ENCODE measurements around the gene OR5AK2. TPM values are rescaled to one million over a fixed set of nuclear protein-coding genes. Genes with fewer than 3 reads are reported as not detected.
"Not testable (repeated sequence)": the region's sequence is repeated elsewhere in the genome, so short reads cannot be mapped to it uniquely, and the experiment has no call there.

Gene OR5AK2, protein sequence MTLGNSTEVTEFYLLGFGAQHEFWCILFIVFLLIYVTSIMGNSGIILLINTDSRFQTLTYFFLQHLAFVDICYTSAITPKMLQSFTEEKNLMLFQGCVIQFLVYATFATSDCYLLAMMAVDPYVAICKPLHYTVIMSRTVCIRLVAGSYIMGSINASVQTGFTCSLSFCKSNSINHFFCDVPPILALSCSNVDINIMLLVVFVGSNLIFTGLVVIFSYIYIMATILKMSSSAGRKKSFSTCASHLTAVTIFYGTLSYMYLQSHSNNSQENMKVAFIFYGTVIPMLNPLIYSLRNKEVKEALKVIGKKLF
- total RNA-seq (not detected), polyA plus RNA-seq (not detected)
- long read RNA-seq, donor 1, result 0 reads
- long read RNA-seq, donor 2, result 0 reads

DNA sequence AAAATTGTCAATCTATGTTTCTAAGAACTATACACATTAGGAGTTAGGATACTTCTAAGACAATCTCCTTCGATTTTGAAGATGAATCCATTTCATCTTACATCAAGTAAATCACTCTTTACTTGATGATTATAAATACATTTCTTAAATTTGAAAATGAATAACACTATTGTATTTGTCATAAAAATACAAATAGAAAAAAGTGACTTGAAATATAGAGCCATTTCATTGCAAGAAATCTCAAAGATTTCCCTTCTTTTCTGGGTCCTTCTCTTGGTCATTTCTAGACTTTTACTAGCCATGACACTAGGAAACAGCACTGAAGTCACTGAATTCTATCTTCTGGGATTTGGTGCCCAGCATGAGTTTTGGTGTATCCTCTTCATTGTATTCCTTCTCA is at the start of gene OR5AK2:
TSS of gene OR5AK2 (plus strand) at position 301 of the 400 bp plus-strand sequence. CDS start at position 301, 0 bp downstream.
- DNase-seq, result no peak
- H3K27me3 ChIP-seq (ENCODE audit: control insufficient read depth in 1 of 2, insufficient read depth in 2 of 2, low read length in 1 of 2), result no peaks in the 10 kb centered on the region
- WGBS, 2 donors, result 67 to 70% methylated on average over 1 of the region's 1 CpG
- intact Hi-C loops (cut with DNase I), result no loop called here
- H3K9me3 ChIP-seq (ENCODE audit: control insufficient read depth, low read length), result no peaks in the 10 kb centered on the region
- ATAC-seq (ENCODE audit: low FRiP score), result no peak
- H3K4me1 ChIP-seq (ENCODE audit: control insufficient read depth in 1 of 2, insufficient read depth in 2 of 2, low read length in 2 of 2), result no peaks in the 10 kb centered on the region
- no peak within 1 kb of the TSS for H3K4me3 ChIP-seq (ENCODE audit: low read length in 2 of 2)
- H3K27ac ChIP-seq (ENCODE audit: low read depth in 1 of 2, low read length in 2 of 2), result no peak within 1 kb of the TSS
- no peaks in the 10 kb centered on the region for H3K36me3 ChIP-seq (ENCODE audit: control insufficient read depth in 1 of 2, insufficient read depth in 2 of 2, low read length in 1 of 2)

DNA sequence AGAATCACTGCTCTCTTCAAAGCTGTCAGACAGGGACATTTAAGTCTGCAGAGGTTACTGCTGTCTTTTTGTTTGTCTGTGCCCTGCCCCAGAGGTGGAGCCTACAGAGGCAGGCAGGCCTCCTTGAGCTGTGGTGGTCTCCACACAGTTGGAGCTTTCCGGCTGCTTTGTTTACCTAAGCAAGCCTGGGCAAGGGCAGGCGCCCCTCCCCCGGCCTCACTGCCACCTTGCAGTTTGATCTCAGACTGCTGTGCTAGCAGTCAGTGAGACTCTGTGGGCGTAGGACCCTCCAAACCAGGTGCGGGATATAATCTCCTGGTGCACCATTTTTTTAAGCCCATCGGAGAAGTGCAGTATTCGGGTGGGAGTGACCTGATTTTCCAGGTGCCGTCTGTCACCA is 43.2 kb upstream of the OR5AK2 start:
- H3K4me1 ChIP-seq (ENCODE audit: control insufficient read depth in 1 of 2, insufficient read depth in 2 of 2, low read length in 2 of 2); H3K36me3 ChIP-seq (ENCODE audit: control insufficient read depth in 1 of 2, insufficient read depth in 2 of 2, low read length in 1 of 2); DNase-seq; H3K9me3 ChIP-seq (ENCODE audit: control insufficient read depth, low read length); H3K27ac ChIP-seq (ENCODE audit: low read depth in 1 of 2, low read length in 2 of 2); H3K27me3 ChIP-seq (ENCODE audit: control insufficient read depth in 1 of 2, insufficient read depth in 2 of 2, low read length in 1 of 2); ATAC-seq (ENCODE audit: low FRiP score); intact Hi-C loops (cut with DNase I); H3K4me3 ChIP-seq (ENCODE audit: low read length in 2 of 2): not testable (repeated sequence)
- WGBS, 2 donors, result 81 to 86% methylated on average over 8 of the region's 8 CpGs

DNA sequence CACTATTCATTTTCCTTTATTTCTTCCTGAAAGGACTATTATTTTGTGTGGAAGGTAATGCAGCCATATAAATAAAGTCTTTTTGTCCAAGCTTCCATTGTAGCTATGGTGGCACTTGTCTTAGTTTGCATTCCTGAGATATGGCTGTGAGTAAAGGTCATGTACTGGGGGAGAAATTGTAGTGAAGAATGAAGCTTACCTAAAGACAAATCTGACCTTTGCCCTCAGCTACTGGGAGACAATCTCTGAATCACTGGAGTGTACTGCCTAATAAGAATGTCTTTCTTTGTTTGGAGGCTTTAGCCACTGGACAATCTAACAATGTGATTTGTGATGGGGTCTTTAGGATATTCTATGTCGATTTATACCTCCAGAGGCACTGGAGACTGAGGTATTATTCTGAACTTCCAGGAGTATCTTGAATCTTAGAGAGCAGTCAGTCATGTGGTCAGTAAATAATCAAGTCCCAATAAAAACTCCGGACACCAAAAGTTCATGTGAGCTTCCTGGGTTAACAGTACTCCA is 39.7 kb upstream of the OR5AK2 start:
- Histone ChIP-seq H3K4me1 (ENCODE audit: control insufficient read depth in 1 of 2, insufficient read depth in 2 of 2, low read length in 2 of 2) (no peaks in the 10 kb centered on the region), H3K4me3 (ENCODE audit: low read length in 2 of 2) (no peak overlapping the region), H3K36me3 (ENCODE audit: control insufficient read depth in 1 of 2, insufficient read depth in 2 of 2, low read length in 1 of 2) (no peaks in the 10 kb centered on the region), H3K27ac (ENCODE audit: low read depth in 1 of 2, low read length in 2 of 2) (no peak overlapping the region), H3K9me3 (ENCODE audit: control insufficient read depth, low read length) (peaks cover 2% of the 10 kb centered on the region), H3K27me3 (ENCODE audit: control insufficient read depth in 1 of 2, insufficient read depth in 2 of 2, low read length in 1 of 2) (no peaks in the 10 kb centered on the region)
- intact Hi-C loops (cut with DNase I), result no loop called here
- ATAC-seq (ENCODE audit: low FRiP score) (no peak), DNase-seq (no peak)
- 82 to 83% methylated on average over 2 of the region's 2 CpGs for WGBS, 2 donors

DNA sequence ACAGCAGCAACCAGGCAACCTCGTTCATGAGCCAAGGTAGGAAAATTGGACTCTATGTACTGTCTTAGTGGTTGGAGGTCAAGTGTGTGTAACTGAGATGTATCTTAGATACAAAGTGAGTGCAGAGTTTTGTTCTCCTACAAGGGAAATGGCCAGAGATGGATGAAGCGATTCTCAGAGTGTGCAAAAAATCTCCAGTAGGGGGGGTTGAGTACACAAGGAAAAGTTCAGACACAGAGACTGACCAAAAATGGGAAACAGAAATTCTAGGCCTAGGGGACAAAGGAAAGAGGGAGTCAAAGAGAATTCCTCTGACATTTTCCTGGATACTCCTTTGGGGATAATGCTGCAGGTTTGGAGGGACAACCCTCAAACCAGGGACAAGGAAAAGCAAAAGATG is 38.2 kb upstream of the OR5AK2 start:
- ATAC-seq (ENCODE audit: low FRiP score) (no peak), DNase-seq (no peak)
- H3K36me3 ChIP-seq (ENCODE audit: control insufficient read depth in 1 of 2, insufficient read depth in 2 of 2, low read length in 1 of 2), result no peaks in the 10 kb centered on the region
- intact Hi-C loops (cut with DNase I), result no loop called here
- 66 to 69% methylated on average over 2 of the region's 2 CpGs for WGBS, 2 donors
- H3K9me3 ChIP-seq (ENCODE audit: control insufficient read depth, low read length), result peaks cover 2% of the 10 kb centered on the region
- no peak overlapping the region for H3K4me3 ChIP-seq (ENCODE audit: low read length in 2 of 2)
- H3K27ac ChIP-seq (ENCODE audit: low read depth in 1 of 2, low read length in 2 of 2), result no peak overlapping the region
- no peaks in the 10 kb centered on the region for H3K27me3 ChIP-seq (ENCODE audit: control insufficient read depth in 1 of 2, insufficient read depth in 2 of 2, low read length in 1 of 2)
- H3K4me1 ChIP-seq (ENCODE audit: control insufficient read depth in 1 of 2, insufficient read depth in 2 of 2, low read length in 2 of 2), result no peaks in the 10 kb centered on the region

DNA sequence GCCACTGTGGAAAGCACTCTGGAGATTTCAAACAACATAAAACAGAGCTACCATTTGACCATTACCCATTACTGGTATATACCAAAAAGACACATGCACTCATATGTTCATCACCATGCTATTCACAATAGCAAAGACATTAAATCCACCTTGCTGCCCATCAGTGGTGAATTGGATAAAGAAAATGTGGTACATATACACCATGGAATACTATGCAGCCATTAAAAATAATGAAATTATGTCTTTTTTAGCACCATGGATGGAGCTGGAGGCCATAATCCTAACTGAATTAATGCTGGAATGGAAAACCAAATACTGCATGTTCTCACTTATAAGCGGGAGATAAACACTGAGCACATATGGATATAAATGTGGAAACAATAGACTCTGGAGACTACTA is 34.8 kb upstream of the OR5AK2 start:
- WGBS, 2 donors, result 98% methylated on average over 1 of the region's 1 CpG
- DNase-seq; intact Hi-C loops (cut with DNase I); H3K4me1 ChIP-seq (ENCODE audit: control insufficient read depth in 1 of 2, insufficient read depth in 2 of 2, low read length in 2 of 2); H3K9me3 ChIP-seq (ENCODE audit: control insufficient read depth, low read length); ATAC-seq (ENCODE audit: low FRiP score); H3K27ac ChIP-seq (ENCODE audit: low read depth in 1 of 2, low read length in 2 of 2); H3K36me3 ChIP-seq (ENCODE audit: control insufficient read depth in 1 of 2, insufficient read depth in 2 of 2, low read length in 1 of 2); H3K27me3 ChIP-seq (ENCODE audit: control insufficient read depth in 1 of 2, insufficient read depth in 2 of 2, low read length in 1 of 2); H3K4me3 ChIP-seq (ENCODE audit: low read length in 2 of 2): not testable (repeated sequence)

DNA sequence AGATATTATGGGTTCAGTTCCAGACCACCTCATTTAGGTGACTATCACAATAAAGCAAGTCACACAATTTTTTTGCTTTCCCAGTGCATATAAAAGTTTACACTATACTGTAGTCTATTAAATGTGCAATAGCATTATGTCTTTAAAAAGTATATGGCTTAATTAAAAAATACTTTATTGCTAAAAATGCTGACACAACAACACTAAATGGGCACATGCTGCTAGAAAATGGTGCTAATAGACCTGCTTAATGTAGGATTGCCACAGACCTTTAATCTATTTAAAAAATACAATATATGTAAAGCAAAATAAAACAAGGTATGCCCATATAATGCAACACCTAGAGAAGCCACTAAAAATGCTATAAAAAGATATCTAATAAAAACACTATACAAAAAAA is 27.1 kb upstream of the OR5AK2 start:
- H3K9me3 ChIP-seq (ENCODE audit: control insufficient read depth, low read length), result no peaks in the 10 kb centered on the region
- DNase-seq (no peak), ATAC-seq (ENCODE audit: low FRiP score) (no peak)
- no peak overlapping the region for H3K27ac ChIP-seq (ENCODE audit: low read depth in 1 of 2, low read length in 2 of 2)
- no peaks in the 10 kb centered on the region for H3K4me1 ChIP-seq (ENCODE audit: control insufficient read depth in 1 of 2, insufficient read depth in 2 of 2, low read length in 2 of 2)
- no peaks in the 10 kb centered on the region for H3K27me3 ChIP-seq (ENCODE audit: control insufficient read depth in 1 of 2, insufficient read depth in 2 of 2, low read length in 1 of 2)
- intact Hi-C loops (cut with DNase I), result no loop called here
- no peaks in the 10 kb centered on the region for H3K36me3 ChIP-seq (ENCODE audit: control insufficient read depth in 1 of 2, insufficient read depth in 2 of 2, low read length in 1 of 2)
- H3K4me3 ChIP-seq (ENCODE audit: low read length in 2 of 2), result no peak overlapping the region

DNA sequence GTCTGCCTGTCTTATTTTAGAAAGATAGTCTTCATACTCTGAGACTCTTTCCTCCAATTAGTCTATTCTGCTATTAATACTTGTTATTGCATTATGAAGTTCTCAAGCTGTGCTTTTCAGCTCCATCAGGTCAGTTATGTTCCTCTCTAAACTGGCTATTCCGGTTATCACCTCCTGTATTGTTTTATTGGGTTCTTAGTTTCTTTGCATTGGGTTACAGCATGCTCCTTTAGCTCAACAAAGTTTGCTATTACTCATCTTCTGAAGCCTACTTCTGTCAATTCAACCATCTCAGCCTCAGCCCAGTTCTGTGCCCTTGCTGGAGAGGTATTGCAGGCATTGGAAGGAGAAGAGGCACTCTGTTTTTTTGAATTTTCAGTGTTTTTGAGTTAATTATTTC is 21.0 kb upstream of the OR5AK2 start:
- H3K9me3 ChIP-seq (ENCODE audit: control insufficient read depth, low read length), result peaks cover 1% of the 10 kb centered on the region
- H3K4me3 ChIP-seq (ENCODE audit: low read length in 2 of 2), result no peak overlapping the region
- H3K4me1 ChIP-seq (ENCODE audit: control insufficient read depth in 1 of 2, insufficient read depth in 2 of 2, low read length in 2 of 2), result no peaks in the 10 kb centered on the region
- intact Hi-C loops (cut with DNase I), result no loop called here
- ATAC-seq (ENCODE audit: low FRiP score) (no peak), DNase-seq (no peak)
- no peaks in the 10 kb centered on the region for H3K27me3 ChIP-seq (ENCODE audit: control insufficient read depth in 1 of 2, insufficient read depth in 2 of 2, low read length in 1 of 2)
- no peak overlapping the region for H3K27ac ChIP-seq (ENCODE audit: low read depth in 1 of 2, low read length in 2 of 2)
- 62 to 63% methylated on average over 1 of the region's 1 CpG for WGBS, 2 donors
- no peaks in the 10 kb centered on the region for H3K36me3 ChIP-seq (ENCODE audit: control insufficient read depth in 1 of 2, insufficient read depth in 2 of 2, low read length in 1 of 2)

DNA sequence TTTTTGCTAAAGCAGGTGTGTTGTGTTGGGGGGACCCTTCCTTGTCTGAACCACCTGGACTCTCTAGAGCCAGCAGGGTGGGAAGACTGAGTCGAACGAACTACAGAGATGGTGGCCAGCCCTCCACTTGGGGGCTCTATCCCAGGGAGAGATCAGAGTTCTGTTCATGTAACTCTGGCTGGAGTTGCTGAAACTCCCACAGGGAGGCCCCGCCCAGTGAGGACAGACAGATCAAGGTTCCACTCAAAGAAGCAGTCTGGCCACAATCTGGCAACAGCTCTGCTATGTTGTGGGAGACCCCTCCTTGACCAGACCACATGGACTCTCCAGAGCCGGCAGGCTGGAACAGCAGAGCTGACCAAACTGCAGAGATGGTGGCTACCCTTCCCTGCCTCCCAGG is 20.2 kb upstream of the OR5AK2 start:
- intact Hi-C loops (cut with DNase I), result no loop called here
- H3K9me3 ChIP-seq (ENCODE audit: control insufficient read depth, low read length), result peaks cover 1% of the 10 kb centered on the region
- H3K4me1 ChIP-seq (ENCODE audit: control insufficient read depth in 1 of 2, insufficient read depth in 2 of 2, low read length in 2 of 2), result no peaks in the 10 kb centered on the region
- no peak overlapping the region for H3K4me3 ChIP-seq (ENCODE audit: low read length in 2 of 2)
- 79 to 80% methylated on average over 4 of the region's 4 CpGs for WGBS, 2 donors
- no peaks in the 10 kb centered on the region for H3K36me3 ChIP-seq (ENCODE audit: control insufficient read depth in 1 of 2, insufficient read depth in 2 of 2, low read length in 1 of 2)
- H3K27ac ChIP-seq (ENCODE audit: low read depth in 1 of 2, low read length in 2 of 2), result no peak overlapping the region
- no peak for ATAC-seq (ENCODE audit: low FRiP score)
- DNase-seq, result no peak
- no peaks in the 10 kb centered on the region for H3K27me3 ChIP-seq (ENCODE audit: control insufficient read depth in 1 of 2, insufficient read depth in 2 of 2, low read length in 1 of 2)

DNA sequence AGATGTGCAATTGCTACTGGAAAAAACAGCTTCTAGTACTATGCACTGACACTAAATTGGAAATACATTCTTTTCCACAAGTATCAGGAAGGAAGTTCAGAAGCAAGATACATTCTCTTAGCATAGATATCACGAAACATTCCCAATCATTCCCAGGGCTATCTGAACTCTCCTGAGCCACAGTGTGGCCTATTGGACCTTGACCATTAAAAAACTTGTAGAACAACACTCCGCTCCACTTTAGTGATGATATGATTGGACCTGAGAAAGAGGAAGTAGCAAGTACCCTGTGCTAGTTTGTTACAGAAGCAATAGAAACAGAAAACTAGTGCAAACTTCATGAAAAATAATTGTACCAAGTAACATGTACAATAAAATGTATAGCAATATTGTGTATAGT is 11.4 kb upstream of the OR5AK2 start:
- 87 to 93% methylated on average over 2 of the region's 2 CpGs for WGBS, 2 donors
- intact Hi-C loops (cut with DNase I), result no loop called here
- DNase-seq (no peak), ATAC-seq (ENCODE audit: low FRiP score) (no peak)
- no peaks in the 10 kb centered on the region for H3K9me3 ChIP-seq (ENCODE audit: control insufficient read depth, low read length)
- H3K27ac ChIP-seq (ENCODE audit: low read depth in 1 of 2, low read length in 2 of 2), result no peak overlapping the region
- no peaks in the 10 kb centered on the region for H3K36me3 ChIP-seq (ENCODE audit: control insufficient read depth in 1 of 2, insufficient read depth in 2 of 2, low read length in 1 of 2)
- H3K4me3 ChIP-seq (ENCODE audit: low read length in 2 of 2), result no peak overlapping the region
- no peaks in the 10 kb centered on the region for H3K27me3 ChIP-seq (ENCODE audit: control insufficient read depth in 1 of 2, insufficient read depth in 2 of 2, low read length in 1 of 2)
- peaks cover 0 to 2% of the 10 kb centered on the region in 2 donors for H3K4me1 ChIP-seq (ENCODE audit: control insufficient read depth in 1 of 2, insufficient read depth in 2 of 2, low read length in 2 of 2)

All from aorta (tissue), 5 donors.